IMR-90 (cell line): ENCODE measurements around the gene CNTFR. TPM values are rescaled to one million over a fixed set of nuclear protein-coding genes. Genes with fewer than 3 reads are reported as not detected.

Source experiments
- ATAC-seq: fragments of 200-7000 bp; cut with Tn5 transposase; 2 replicates; pipeline ENCODE4 v1.9.1; 2020; ENCODE audit warnings: low read depth, mild to moderate bottlenecking, moderate library complexity
- BruUV-seq: library from RNA; stranded (reverse); fragments of 400-500 nt; replicated peaks from 2 replicates; lab custom pipeline; 2021; lab: Mats Ljungman, UMichigan
- CTCF ChIA-PET: fragments of 300-600 bp; formaldehyde crosslinking; extraction: SDS; loops from one replicate; lab custom pipeline; 2021; ENCODE audit warnings: antibody characterized with exemption; lab: Yijun Ruan, JAX
- POLR2A ChIA-PET: fragments of 300-600 bp; sonication (Branson Sonifier 250); formaldehyde crosslinking; loops from one replicate; lab custom pipeline; 2022; ENCODE audit warnings: antibody characterized with exemption; ENCODE audit not compliant: unreplicated experiment; lab: Charles Lee
- DNase-seq: peaks from one replicate; pipeline ENCODE4 v3.0.0; 2013
- H2AFZ ChIP-seq: replicated peaks from 2 replicates; pipeline ENCODE3; 2013; ENCODE audit warnings: low read length, mild to moderate bottlenecking; ENCODE audit not compliant: poor library complexity
- H2AK5ac ChIP-seq: 2 replicates; pipeline ENCODE4 v1.6.1; 2013; ENCODE audit warnings: low read depth, low read length, inconsistent platforms
- H2AK9ac ChIP-seq: replicated peaks from 2 replicates; pipeline ENCODE3; 2013; ENCODE audit warnings: mild to moderate bottlenecking, low read depth, low read length, moderate library complexity; ENCODE audit not compliant: poor library complexity
- H2BK120ac ChIP-seq: 2 replicates; pipeline ENCODE4 v1.6.1; 2013; ENCODE audit warnings: low read depth, low read length, inconsistent platforms
- H2BK15ac ChIP-seq: 3 replicates; pipeline ENCODE4 v1.6.1; 2013; ENCODE audit warnings: low read depth, low read length, inconsistent platforms
- H2BK20ac ChIP-seq: 2 replicates; pipeline ENCODE4 v1.6.1; 2013; ENCODE audit warnings: low read depth, mild to moderate bottlenecking, inconsistent platforms, low read length, moderate library complexity
- H2BK5ac ChIP-seq: 2 replicates; pipeline ENCODE4 v1.6.1; 2013; ENCODE audit warnings: mild to moderate bottlenecking, low read depth, low read length, inconsistent platforms; ENCODE audit not compliant: poor library complexity, severe bottlenecking
- H3K14ac ChIP-seq: replicated peaks from 2 replicates; pipeline ENCODE4 v1.6.1; 2013; ENCODE audit warnings: low read depth, low read length, inconsistent platforms
- H3K18ac ChIP-seq: 2 replicates; pipeline ENCODE4 v1.6.1; 2013; ENCODE audit warnings: low read depth, low read length, control low read depth
- H3K23ac ChIP-seq: 2 replicates; pipeline ENCODE4 v1.6.1; 2013; ENCODE audit warnings: low read depth, low read length, inconsistent platforms
- H3K27ac ChIP-seq: 2 replicates; pipeline ENCODE4 v1.5.1; 2013; ENCODE audit warnings: mild to moderate bottlenecking, control low read depth, low read length; ENCODE audit not compliant: insufficient read depth
- H3K27me3 ChIP-seq: 2 replicates; pipeline ENCODE4 v1.6.1; 2013; ENCODE audit warnings: low read length; ENCODE audit not compliant: control insufficient read depth, insufficient read depth
- H3K36me3 ChIP-seq: 2 replicates; pipeline ENCODE4 v1.6.1; 2013; ENCODE audit warnings: low read length, mixed read lengths; ENCODE audit not compliant: control insufficient read depth, insufficient read depth
- H3K4ac ChIP-seq: 2 replicates; pipeline ENCODE4 v1.6.1; 2013; ENCODE audit warnings: low read depth, low read length, inconsistent platforms
- H3K4me1 ChIP-seq: 2 replicates; pipeline ENCODE4 v1.6.1; 2013; ENCODE audit warnings: low read length, mixed read lengths; ENCODE audit not compliant: control insufficient read depth, insufficient read depth
- H3K4me2 ChIP-seq: 2 replicates; pipeline ENCODE4 v1.6.1; 2013; ENCODE audit warnings: low read depth, mild to moderate bottlenecking, control low read depth, low read length, moderate library complexity
- H3K4me3 ChIP-seq: 2 replicates; pipeline ENCODE4 v1.5.1; 2013; ENCODE audit warnings: low read depth, mild to moderate bottlenecking, control low read depth, low read length, moderate library complexity; ENCODE audit not compliant: insufficient read depth
- H3K56ac ChIP-seq: 2 replicates; pipeline ENCODE4 v1.6.1; 2013; ENCODE audit warnings: low read length, inconsistent platforms; ENCODE audit not compliant: insufficient read depth; ENCODE audit errors: extremely low read depth
- H3K79me1 ChIP-seq, 2 experiments: 2 replicates each; pipeline ENCODE4 v1.6.1; 2013; ENCODE audit warnings: low read length in 2 of 2, inconsistent platforms in 1 of 2, low read depth in 1 of 2
- H3K9ac ChIP-seq: 2 replicates; pipeline ENCODE4 v1.6.1; 2013; ENCODE audit warnings: low read depth, low read length, control low read depth
- H3K9me1 ChIP-seq: 2 replicates; pipeline ENCODE4 v1.6.1; 2013; ENCODE audit warnings: low read length, inconsistent platforms; ENCODE audit not compliant: insufficient read depth
- H3K9me3 ChIP-seq: 2 replicates; pipeline ENCODE4 v1.6.1; 2013; ENCODE audit warnings: low read length; ENCODE audit not compliant: control insufficient read depth, insufficient read depth
- H4K20me1 ChIP-seq: 2 replicates; pipeline ENCODE4 v1.6.1; 2013; ENCODE audit warnings: low read length, inconsistent platforms; ENCODE audit not compliant: insufficient read depth
- H4K5ac ChIP-seq: 2 replicates; pipeline ENCODE4 v1.6.1; 2013; ENCODE audit warnings: mild to moderate bottlenecking, low read depth, low read length, control low read depth
- H4K8ac ChIP-seq, 2 experiments: 2 replicates each; pipeline ENCODE4 v1.6.1; 2013; ENCODE audit warnings: low read depth in 2 of 2, low read length in 2 of 2, control low read depth in 1 of 2, inconsistent platforms in 1 of 2
- H4K91ac ChIP-seq: 2 replicates; pipeline ENCODE4 v1.6.1; 2013; ENCODE audit warnings: low read depth, low read length, inconsistent platforms; ENCODE audit not compliant: insufficient read depth
- POLR2A ChIP-seq: IDR thresholded peaks from 2 replicates; pipeline ENCODE4 v1.6.1; 2012; ENCODE audit warnings: mild to moderate bottlenecking, low read depth, low read length
- RCOR1 ChIP-seq: IDR thresholded peaks from 2 replicates; pipeline ENCODE4 v1.6.1; 2012; ENCODE audit warnings: mild to moderate bottlenecking, low read length, improper control_type of control experiment; ENCODE audit not compliant: insufficient replicate concordance
- WGBS, 2 experiments: methylation state at CpG; one replicate each; pipeline versions ENCODE4 v1.1.5 to v1.1.7; 2013; ENCODE audit warnings: missing lambda C conversion rate in 2 of 2; ENCODE audit not compliant: insufficient read length in 1 of 2; ENCODE audit errors: extremely low coverage in 2 of 2; 5-methylcytosine and 5-hydroxymethylcytosine counted together
- dilution Hi-C: fragments of 300-500 bp; cut with HindIII; formaldehyde crosslinking; loops from one replicate; pipeline ENCODE4 v1.14.3; 2018; ENCODE audit warnings: low sequenced_read_pairs; ENCODE audit not compliant: unreplicated experiment
- in situ Hi-C: fragments of 300-500 bp; cut with MboI; formaldehyde crosslinking; loops from 3 replicates; pipeline ENCODE4 v1.14.3; 2019; ENCODE audit warnings: low sequenced_read_pairs, inconsistent platforms, mixed read lengths
- intact Hi-C: fragments of 100-400 bp; cut with micrococcal nuclease; formaldehyde crosslinking; loops from 2 replicates; pipeline ENCODE4 v1.10.0; 2022
- polyA plus RNA-seq, 3 experiments: library from polyadenylated mRNA; depleted of rRNA; stranded (reverse); fragments of >200 nt; gene quantifications; 2 replicates each; pipeline ENCODE4 v1.2.3, GENCODE V29; 2012; ENCODE audit warnings: low replicate concordance in 1 of 3
- total RNA-seq: library from RNA; depleted of rRNA; stranded (reverse); fragments of >200 nt; gene quantifications from 2 replicates; pipeline ENCODE4 v1.2.3, GENCODE V29; 2012

The CNTFR gene
- total and polyA plus RNA-seq, 2 of the 4 experiments (the other 2 are of a cell fraction), result not detected

- no peaks in the 10 kb centered on the region for H4K20me1 ChIP-seq
- no peak overlapping the region for H2AK5ac ChIP-seq
- no peak overlapping the region for H3K27ac ChIP-seq
- H3K18ac ChIP-seq, result no peak overlapping the region
- no peaks in the 10 kb centered on the region for H3K36me3 ChIP-seq
- 29% methylated on average over 1 of the region's 7 CpGs; no CpG with 5 or more reads in 1 of the 2 experiments for WGBS, 2 experiments
- no peaks in the 10 kb centered on the region for H3K9me3 ChIP-seq
- ATAC-seq, result no peak
- no peak overlapping the region for H4K8ac ChIP-seq
- in situ Hi-C loops (no loop called here), dilution Hi-C loops (no loop called here), intact Hi-C loops (no loop called here)
- POLR2A ChIA-PET, result no interaction called here
- no peak overlapping the region for H3K23ac ChIP-seq
- no peak overlapping the region for H3K4ac ChIP-seq
- no peak overlapping the region for H2BK15ac ChIP-seq
- no peak overlapping the region for H3K14ac ChIP-seq
- no peak overlapping the region for H3K56ac ChIP-seq
- H3K9me1 ChIP-seq, result 0 out of 2 replicates have a peak, but pooled peaks cover 3% of the 10 kb centered on the region
- H3K4me2 ChIP-seq, result no peak overlapping the region
- peak overlapping the region; percentile 43 for H2AFZ ChIP-seq
- H3K9ac ChIP-seq, result no peak overlapping the region
- CTCF ChIA-PET, result interaction anchor here (0.8 kb wide), 1 partner anchor 24 kb away, joined by 4 read pairs; no protein-coding TSS in a partner anchor
- no TSS peak for BruUV-seq
- H3K79me1 ChIP-seq, result no peaks in the 10 kb centered on the region
- peaks cover 88% of the 10 kb centered on the region for H3K27me3 ChIP-seq
- no peak overlapping the region for H4K5ac ChIP-seq
- H4K91ac ChIP-seq, result no peak overlapping the region
- no peak overlapping the region for H2BK20ac ChIP-seq
- no peaks in the 10 kb centered on the region for H3K4me1 ChIP-seq
- no peak overlapping the region for H2AK9ac ChIP-seq
- H3K4me3 ChIP-seq, result no peak overlapping the region
- no peak for TF ChIP-seq POLR2A
- TF ChIP-seq RCOR1, result no peak
- no peak for DNase-seq
- H2BK120ac ChIP-seq, result no peak overlapping the region
- H2BK5ac ChIP-seq, result no peak overlapping the region
These were observed 18.6 kb downstream of the CNTFR start for GRCh38 chr9:34570809-34571480.
